Stimulated activated CD8-positive, alpha-beta memory T cell treated with anti-CD3 and anti-CD28 coated beads, Interleukin-2, amount 100 ng/mL, for 48 hours (primary cell): ENCODE results near the gene CLCN2.

Experiments
- DNase-seq, 2 donors: peaks; one replicate each; pipeline ENCODE4 v3.0.0-alpha.2; 2020; ENCODE audit warnings: low read depth in 2 of 2

The CLCN2 gene

DNA sequence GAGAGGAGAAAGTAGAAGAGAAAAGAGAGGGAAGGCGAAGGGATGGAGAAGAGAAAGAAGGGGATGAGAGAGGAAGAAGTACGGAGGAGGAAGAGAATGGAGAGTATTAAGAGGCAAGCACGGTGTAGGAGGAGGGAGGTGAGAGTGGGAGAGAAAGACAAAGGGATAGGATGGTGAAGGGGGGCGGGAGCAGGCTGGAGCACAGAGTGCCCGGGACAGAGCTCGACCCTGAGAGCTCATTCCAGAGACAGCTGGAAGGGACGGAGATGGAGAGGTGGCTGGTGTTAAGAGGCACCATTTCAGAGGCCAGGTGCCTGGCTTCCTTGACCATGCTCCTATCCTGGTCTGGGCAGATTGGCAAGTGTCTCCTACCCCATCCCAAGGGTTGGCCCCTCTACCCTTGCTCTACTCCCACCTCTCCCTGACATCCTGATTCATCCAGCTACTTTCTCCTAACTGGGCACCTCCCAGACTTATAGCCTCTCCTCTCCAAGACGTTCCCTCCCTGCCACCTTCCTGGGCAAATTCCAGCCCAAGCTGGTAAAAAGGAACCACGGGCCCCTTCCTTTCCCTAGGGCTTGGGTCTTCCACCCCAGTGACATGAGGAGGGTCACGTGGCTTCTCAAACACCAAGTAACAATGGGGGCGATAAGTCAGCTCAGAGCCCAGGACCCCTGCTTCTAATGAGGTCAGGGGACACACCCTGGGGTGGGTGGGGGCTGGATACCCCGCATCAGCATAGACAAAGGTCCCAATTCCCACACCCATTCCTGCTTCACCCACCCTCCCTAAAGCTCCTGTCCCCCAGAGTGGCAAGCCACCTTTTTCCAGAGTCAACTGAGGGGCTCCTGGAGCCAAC is 1.1 kb downstream of the CLCN2 start:
- no peak for DNase-seq

DNA sequence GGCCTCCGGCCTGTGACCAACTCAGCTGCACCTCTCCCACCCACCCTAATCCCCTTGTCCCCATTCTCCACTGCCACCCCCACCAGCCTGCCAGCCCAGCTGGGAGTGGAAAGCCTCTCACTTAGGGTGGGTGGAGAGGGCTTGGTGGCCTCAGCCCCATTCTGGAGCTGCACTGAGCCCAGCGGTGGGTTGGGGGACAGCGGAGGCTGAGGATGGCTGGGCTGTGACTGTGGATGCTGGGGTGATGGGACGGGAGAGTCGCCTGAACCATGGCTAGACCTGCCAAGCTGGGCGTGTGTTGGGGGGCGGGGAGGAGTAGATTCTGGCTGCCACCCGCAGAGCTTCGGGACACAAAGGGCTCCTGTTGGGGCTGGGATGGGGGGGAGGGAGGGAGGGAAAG is 1.8 kb downstream of the CLCN2 start:
- DNase-seq, result no peak

GRCh38 chr3:184358921-184359350 is 2.5 kb downstream of the CLCN2 start:
- no peak for DNase-seq

DNA sequence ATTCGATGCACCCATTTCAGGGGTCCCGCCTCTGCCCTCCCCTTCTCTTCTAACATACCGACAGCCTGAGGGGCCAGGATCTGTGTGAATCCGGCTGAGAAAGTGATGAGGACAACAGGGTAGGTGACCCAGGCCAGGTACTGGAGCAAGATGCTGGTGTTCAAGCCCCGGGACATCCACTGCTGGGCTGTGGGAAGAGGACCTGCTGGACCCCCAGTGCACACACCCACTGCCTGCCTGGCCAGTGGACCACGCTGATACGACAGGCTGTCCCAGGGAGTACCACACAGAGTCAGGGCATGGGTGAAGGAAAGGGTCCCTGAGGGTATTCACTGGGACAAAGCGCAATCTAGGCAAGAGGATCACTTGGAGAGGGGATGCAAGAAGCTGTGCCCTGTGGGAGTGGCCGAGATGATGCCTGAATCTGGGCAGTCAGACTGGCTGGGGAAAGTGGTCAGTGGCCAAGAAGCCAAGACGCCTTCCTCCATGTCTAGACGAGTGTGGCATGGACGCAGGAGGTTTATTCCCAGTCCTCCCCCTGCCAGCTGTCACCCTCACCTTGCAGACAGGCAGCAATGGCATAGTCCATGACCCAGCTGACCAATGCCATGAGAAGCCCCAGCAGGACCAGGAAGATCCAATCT is 3.2 kb downstream of the CLCN2 start:
- DNase-seq, result no peak

GRCh38 chr3:184357248-184358123 is 3.9 kb downstream of the CLCN2 start:
- DNase-seq, result no peak

DNA sequence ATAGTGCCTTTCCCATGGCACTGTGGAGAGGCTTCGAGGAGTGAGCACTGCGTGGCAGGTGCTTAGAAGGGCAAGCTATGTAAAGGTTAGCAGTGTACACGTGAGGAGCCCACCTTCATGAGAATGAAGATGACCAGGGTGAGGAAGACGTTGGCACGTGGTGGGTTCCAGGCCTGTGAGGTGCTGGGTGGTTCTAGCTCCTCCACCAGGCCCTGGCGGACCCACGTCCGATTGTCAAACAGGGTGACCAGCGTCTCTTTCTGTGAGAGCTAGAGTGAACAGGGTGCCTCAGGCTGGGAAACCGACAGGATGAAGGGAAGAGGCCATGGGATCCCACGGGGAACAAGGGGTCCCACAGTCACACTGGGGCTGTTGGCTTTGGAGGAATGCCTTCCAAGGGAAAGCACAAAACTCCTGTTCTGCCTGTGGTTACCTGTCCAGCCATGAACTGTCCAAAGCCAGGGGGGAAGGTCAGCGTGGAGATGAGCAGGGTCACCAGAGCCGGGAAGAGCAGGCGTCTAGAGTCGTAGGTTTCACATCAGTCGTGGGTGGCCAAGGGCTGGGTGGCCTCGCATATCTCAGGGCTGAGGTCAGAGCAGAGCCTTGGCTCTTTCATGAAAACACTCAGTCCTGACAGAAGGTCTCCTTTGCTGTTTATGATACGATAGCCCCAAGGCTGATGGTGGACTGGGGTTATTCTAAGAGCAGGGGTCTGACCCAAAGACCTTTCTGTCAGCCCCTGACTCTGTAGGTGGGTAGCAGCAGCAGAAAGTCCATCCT is 6.0 kb downstream of the CLCN2 start:
- no peak for DNase-seq

GRCh38 chr3:184354754-184355153 is 6.7 kb downstream of the CLCN2 start:
- DNase-seq, result no peak

DNA sequence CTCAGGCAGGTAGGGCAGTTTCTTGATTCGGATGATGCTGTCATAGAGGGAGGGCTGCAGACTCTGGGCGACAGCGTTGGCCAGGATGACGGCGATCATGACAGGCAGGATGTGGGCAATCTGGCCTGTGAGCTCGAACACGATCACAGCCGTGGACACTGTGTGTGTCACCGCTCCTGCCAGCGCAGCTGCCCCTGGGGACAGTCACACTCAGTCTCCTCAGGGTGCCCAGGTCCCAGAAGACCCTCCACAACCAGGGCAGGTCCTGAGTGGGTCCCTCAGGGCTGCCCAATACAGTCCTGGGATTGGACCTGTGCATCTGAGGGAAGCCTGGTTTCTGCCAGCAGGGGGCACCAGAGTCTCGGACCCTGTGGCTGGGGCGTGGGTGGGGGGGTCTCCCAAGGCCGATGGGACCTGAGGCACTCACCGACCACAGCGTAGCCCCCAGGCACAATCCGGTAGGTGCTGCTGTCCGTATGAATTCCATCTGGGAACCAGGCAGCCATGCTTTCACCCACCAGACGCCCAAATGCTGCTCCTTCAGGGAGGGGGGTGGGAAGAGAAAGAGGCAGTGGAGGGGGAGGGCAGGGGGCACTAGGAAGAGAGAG is 7.2 kb downstream of the CLCN2 start:
- DNase-seq, result peak; percentile 50 to 57

DNA sequence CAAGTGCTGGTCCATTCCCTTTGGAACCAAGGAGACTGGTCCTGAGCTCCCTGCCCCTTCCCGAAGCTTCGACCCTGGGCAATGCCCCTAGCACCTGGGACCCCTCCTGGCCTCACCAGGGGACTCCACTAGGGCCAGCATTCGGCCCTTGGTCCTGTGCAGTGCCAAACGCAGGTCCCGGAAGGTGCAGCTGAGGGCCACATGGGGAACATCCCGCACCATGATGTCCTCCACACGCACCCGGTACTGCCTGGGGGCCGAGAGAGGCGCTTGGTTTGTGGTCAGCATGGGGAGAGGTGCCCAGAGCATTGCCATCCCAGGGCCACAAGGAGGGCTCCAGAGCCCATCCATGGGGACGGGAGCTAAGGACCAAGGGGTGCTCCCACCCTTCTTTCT is 7.9 kb downstream of the CLCN2 start:
- no peak for DNase-seq

DNA sequence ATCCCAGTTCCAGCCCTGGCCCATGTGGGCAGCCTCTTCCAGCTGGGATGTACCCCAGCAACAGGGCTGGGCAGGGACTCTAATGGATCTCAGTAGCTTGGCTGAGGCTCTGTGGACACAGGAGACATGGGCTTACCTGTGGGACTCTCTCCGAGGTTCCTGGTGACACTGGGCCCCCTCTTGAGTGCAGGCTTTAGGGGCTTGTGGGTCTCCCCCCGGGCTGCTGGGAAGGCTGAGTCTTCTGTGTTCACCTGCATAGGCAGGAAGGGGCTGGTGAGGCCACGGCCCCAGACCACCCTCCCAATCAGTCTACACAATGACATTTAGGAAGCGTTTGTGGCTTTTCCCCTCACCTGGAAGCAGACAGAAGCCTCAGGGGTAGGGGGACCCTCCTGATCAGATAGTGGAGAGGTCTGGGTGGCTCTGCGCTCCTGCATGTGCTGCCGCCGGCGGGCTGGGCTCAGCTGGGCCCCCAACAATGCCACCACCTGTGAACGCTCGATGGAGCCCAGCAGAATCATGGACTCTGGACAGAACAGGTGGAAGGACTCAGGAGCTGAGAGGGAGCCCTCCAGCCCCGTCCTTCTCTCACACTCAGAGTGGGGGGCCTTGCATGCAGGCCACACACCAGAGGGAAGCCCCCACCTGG is 8.4 kb downstream of the CLCN2 start:
- no peak for DNase-seq

DNA sequence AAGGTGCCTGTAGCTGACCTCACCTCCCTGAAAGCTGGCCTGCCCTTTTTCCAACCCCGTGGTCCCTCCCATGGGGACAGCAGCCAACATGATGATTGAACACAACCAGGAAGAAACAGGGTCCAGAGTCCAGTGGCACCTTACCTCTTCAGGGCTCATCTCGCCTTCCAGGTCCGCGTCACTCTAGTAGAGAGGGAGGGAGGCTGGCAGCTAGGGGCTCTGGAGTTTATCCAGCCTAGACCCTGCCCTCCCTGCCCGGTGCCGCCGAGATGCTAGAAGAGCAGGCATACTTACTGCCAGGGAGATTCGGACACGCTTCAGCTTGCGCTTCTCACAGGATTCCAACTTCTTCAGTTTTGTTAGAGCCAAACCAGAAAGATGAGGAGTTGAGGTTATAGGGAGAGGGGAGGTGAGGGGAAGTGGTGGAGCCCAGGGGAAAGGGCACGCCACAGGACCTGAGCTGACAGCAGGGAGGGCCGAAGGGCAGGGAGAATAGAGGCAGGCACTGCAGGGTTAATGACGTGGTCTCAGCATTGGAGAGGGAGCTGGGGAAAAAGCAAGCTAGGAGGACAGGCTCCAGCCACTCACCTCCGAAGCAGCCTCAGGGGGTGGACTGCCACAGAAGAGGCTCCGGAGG is 9.1 kb downstream of the CLCN2 start:
- DNase-seq, result no peak

DNA sequence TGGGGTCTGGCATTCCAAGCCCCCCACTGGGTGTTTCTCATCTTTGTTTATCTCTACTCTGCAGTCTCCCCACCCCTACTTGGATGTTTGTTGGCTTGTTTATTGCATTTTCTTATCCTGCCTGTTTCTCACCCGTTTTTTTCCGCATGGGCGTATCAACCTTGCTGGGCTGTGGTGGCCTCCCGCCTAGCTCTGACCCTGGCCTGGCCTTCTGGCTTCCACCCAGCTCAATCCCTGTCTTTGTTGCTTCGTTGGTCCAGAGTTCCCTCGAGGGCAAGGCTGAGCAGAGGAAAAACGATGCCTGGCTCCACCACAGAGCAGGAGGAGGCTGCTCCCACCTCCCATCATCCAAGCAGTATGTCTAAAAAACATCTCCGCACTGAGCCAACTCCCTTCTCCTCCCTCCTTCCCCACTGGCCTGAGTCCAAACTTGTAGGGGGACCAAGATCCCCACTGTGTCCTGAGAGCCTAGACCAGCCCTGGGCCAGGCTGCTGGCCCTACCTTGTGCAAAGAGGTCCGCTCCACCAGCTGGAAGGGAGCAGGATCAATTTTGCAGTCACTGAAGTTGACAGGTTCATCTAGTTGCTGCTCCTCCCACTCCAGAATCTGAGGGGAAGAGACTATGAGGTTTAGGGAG is 9.8 kb downstream of the CLCN2 start:
- no peak for DNase-seq

DNA sequence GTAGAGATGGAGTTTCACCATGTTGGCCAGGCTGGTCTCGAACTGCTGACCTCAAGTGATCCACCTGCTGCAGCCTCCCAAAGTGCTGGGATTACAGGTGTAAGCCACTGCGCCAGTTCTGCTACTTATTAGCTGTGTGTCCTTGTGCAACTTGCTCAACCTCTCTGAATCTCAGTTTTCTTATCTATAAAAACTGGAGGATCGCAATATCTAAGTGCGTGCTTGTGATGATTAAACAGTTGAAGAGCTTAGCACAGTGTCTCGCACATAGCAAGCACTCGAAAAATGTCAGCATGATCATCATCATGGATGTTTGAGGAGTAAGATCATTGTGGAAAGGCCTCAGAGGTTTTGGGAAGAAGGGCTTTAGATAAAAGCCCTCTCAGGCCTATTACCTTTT is 10.8 kb downstream of the CLCN2 start:
- no peak for DNase-seq

DNA sequence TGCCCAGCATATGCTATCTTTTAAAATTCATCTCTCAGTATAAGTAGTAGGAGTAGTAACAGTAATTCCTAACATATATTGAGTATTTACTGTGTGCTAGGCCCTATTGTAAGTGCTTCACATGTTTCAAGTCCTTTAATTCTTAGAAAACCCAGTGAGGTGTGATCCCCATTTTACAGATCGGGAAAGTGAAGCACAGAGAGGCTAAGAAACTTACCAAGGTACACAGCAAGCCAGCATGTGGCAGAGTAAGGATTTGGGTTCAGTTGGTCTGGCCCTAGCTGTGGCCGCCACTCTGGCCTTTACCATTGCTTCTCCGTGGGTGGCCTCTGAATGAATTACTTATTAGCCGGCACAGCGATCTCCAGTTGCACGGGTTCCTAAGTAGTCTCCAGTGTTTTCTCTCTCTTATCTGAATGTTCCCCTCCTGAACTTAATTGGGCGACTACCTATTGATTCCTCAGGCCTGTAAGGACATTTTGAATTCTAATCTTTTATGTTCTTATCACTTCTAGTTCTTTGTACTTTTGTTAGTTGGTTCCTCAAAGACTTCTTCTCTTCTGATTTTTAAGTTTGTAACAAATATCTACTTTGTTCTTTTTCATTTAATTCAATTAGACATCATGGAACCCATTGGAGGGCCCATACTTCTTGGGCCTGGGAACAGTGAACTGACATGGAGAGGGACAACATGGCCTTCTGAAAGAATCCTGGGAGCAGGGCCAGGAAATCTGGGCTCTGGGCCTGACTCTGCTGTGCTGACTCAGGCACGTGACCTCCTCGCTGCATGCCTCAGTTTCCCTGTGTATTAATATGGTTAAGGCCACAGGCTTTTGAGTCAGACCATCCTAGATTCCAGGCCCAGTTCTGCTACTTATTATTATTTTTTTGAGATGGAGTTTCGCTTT is 11.6 kb downstream of the CLCN2 start:
- DNase-seq, result no peak

DNA sequence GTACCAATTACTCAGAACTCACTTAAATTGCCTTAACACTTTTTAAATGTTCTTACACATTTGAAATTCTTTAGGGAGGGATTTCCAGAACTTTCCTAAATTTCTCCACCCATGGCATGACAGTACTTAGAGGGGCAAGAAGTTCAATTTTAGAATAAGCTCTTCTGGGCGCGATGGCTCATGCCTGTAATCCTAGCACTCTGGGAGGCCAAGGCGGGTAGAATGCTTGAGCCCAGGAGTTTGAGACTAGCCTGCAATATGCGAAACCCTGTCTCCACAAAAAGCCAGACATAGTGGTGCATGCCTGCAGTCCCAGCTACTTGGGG is 13.4 kb downstream of the CLCN2 start:
- DNase-seq, result no peak

GRCh38 chr3:184347321-184348056 is 13.9 kb downstream of the CLCN2 start:
- DNase-seq, result no peak

- no peak for DNase-seq
These were observed 14.8 kb downstream of the CLCN2 start for GRCh38 chr3:184346480-184347190.
